Suprapubic skin (tissue), 4 donors: ENCODE results near the gene PDCD6IP.

Source experiments
- EP300 ChIP-seq: sonication (generic); formaldehyde crosslinking; IDR thresholded peaks from one replicate; pipeline ENCODE4 v1.6.1; 2017; ENCODE audit warnings: antibody characterized with exemption
- POLR2A ChIP-seq, 2 donors: fragments of 450-650 bp; IDR thresholded peaks; one replicate each; pipeline ENCODE4 v1.6.1; 2017; ENCODE audit warnings: antibody characterized with exemption in 2 of 2, mild to moderate bottlenecking in 2 of 2, moderate library complexity in 2 of 2
- POLR2AphosphoS5 ChIP-seq, 3 donors: sonication (generic); formaldehyde crosslinking; IDR thresholded peaks; one replicate each; pipeline ENCODE4 v1.6.1; 2017; ENCODE audit warnings: antibody characterized with exemption in 3 of 3
- TF ChIP-seq, protein P1 (sequence below), 2 donors: fragments of 200-600 bp in 1 of 2; fragments of 450-650 bp in 1 of 2; sonication (generic) in 1 of 2; IDR thresholded peaks; one replicate each; pipeline ENCODE4 v1.5.1; 2016 to 2019; ENCODE audit warnings: antibody characterized with exemption in 2 of 2, mild to moderate bottlenecking in 1 of 2, moderate library complexity in 1 of 2

DNA sequence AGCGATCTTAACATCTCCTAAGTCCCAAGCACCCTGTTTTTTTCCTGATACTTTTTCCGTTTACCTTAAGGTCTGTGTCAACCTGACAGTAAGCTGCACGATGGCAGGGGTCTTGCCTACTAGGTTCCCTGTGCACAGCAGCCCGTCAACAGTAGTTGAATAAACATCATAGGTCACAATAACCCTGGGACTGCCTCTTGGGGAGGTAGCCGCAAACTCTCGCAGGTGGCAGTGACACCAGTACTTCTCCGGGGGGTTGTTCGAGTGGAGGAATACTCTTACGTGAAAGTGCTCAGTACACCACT, 365 bp upstream of the PDCD6IP start:
- TF ChIP-seq POLR2AphosphoS5 (IDR thresholded peaks at IDR 0.05) (no peak), POLR2A (IDR thresholded peaks at IDR 0.05) (no peak), EP300 (no peak)
- TF ChIP-seq, protein P1, sequence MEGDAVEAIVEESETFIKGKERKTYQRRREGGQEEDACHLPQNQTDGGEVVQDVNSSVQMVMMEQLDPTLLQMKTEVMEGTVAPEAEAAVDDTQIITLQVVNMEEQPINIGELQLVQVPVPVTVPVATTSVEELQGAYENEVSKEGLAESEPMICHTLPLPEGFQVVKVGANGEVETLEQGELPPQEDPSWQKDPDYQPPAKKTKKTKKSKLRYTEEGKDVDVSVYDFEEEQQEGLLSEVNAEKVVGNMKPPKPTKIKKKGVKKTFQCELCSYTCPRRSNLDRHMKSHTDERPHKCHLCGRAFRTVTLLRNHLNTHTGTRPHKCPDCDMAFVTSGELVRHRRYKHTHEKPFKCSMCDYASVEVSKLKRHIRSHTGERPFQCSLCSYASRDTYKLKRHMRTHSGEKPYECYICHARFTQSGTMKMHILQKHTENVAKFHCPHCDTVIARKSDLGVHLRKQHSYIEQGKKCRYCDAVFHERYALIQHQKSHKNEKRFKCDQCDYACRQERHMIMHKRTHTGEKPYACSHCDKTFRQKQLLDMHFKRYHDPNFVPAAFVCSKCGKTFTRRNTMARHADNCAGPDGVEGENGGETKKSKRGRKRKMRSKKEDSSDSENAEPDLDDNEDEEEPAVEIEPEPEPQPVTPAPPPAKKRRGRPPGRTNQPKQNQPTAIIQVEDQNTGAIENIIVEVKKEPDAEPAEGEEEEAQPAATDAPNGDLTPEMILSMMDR (IDR thresholded peaks at IDR 0.05): no peak
